ENCODE results near the gene MAGEA8.

- TF ChIP-seq CTCF (IDR thresholded peaks at IDR 0.05; ENCODE audit: low read length) (no peak), EZH2 (IDR thresholded peaks at IDR 0.05; ENCODE audit: borderline replicate concordance, low read length) (no peak)
Observed at GRCh38 chrX:149853925-149854324, 27.1 kb upstream of the MAGEA8 start.

Measured in OCI-LY1 (cell line).